Stimulated activated CD4-positive, alpha-beta T cell treated with anti-CD3 and anti-CD28 coated beads, Interleukin-4, amount 100 ng/mL, for 4 hours (primary cell): Measurements from ENCODE around the gene CCAR1.
"Not testable (repeated sequence)": the region's sequence is repeated elsewhere in the genome, so short reads cannot be mapped to it uniquely, and the experiment has no call there.

Experiments
- DNase-seq, 2 experiments: peaks; one replicate each; pipeline ENCODE4 v3.0.0-alpha.2; 2020

CCAR1 gene

GRCh38 chr10:68720793-68721672, at the start of gene CCAR1:
TSS of gene CCAR1 (plus strand) at chr10:68721239. CDS start at chr10:68722505, 1,266 bp downstream.
- DNase-seq, result peak; percentile 97

DNA sequence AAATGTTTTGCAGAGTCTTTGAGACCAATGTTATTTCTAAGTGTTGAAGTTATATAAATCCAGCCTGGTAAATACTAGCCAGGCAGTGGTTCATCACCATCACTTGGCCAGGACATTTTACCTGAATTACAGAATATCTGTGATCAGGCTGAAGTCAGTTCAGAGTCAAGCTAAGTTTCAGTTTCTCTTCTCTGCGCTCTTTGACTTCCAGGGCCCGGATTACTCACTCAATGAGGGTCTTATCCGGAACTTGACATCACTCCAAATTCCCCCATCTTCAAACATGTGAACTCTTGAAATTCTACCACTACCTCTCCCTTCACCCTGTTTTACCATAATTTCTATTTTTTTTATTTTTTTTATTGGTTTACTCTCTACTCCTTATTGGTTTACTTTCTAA, 36.6 kb upstream of the CCAR1 start:
- no peak for DNase-seq

- DNase-seq, result no peak
Measured at GRCh38 chr10:68696018-68696417, 25.0 kb upstream of the CCAR1 start.

DNA sequence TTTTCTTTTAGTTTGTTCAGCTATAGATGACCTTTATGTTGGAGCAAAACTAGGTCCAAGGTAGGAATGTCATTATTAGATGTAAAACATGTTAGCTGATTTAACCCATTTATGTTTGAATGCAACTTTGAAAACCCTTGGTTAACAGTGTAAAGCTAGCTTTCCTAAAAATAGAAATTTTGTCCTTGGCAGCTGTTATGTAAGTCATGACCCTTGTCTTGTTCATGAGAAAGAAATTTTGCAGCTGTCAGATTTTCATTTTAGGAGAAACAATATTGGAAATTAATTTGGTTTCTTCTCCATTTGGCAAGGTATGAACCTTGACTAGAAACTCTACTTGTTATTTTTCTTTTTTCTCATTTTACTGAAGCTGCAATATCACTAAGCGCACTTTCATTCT, 23.9 kb upstream of the CCAR1 start:
- no peak for DNase-seq

DNA sequence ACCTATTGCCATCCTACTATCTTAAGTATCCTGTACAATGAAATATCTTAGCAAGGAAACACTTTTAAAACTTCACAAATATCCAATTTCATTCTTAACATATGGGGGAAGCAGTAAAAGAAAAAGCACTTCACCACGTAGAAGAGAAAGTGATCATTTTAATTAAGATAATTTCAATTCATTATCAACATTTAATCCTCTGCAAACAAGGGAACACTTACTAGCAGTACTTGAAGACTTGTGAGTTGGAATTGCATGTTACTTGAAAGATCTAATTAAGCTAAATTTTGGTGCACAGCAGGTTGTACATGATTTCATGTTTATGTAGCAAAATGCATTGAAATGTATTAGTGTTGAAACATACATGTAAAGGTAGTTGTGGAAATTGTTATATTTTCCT, 20.8 kb upstream of the CCAR1 start:
- DNase-seq, result no peak

DNA sequence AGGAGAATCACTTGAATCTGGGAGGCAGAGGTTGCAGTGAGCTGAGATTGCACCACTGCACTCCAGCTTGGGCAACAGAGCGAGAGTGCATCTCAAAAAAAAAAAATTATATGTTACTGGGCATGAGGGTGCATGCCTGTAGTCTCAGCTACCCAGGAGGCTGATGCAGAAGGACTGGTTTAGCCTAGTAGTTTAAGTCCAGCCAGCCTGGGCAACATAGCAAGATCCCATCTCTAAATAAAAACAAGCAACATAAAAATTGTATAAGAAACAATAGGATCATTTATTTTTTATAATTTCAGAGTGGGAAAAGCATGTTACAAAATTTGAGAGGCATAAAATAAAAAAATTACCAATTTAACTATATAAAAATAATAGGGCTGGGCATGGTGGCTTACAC, 15.5 kb upstream of the CCAR1 start:
- DNase-seq, result no peak

GRCh38 chr10:68708987-68709386, 12.1 kb upstream of the CCAR1 start:
- not testable (repeated sequence) for DNase-seq

DNA sequence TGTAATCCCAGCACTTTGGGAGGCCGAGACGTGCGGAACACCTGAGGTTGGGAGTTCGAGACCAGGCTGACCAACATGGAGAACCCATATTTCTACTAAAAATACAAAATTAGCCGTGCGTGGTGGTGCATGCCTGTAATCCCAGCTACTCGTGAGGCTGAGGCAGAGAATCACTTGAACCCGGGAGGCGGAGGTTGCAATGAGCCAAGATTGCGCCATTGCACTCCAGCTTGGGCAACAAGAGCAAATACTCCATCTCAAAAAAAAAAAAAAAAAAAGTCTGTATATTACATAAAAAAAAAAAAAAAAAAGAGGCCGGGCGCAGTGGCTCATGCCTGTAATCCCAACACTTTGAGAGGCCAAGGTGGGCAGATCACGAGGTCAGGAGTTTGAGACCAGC, 8.0 kb upstream of the CCAR1 start:
- not testable (repeated sequence) for DNase-seq

DNA sequence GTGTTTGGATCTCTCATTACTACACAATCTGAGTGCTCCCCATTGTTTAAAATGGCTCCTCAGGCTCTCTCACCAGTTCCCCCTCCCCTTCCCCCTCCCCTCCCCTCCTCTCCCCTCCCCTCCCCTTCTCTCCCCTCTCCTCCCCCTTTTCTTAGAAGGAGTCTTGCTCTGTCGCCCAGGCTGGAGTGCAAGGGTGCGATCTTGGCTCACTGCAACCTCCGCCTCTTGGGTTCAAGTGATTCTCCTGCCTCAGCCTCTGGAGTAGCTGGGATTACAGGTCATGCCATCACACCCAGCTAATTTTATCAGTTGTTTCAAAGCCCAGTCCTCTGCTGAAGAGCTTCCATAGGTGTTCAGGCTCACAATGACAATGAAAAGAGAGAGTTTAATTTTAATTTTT, 3.6 kb upstream of the CCAR1 start:
- DNase-seq, result no peak

DNA sequence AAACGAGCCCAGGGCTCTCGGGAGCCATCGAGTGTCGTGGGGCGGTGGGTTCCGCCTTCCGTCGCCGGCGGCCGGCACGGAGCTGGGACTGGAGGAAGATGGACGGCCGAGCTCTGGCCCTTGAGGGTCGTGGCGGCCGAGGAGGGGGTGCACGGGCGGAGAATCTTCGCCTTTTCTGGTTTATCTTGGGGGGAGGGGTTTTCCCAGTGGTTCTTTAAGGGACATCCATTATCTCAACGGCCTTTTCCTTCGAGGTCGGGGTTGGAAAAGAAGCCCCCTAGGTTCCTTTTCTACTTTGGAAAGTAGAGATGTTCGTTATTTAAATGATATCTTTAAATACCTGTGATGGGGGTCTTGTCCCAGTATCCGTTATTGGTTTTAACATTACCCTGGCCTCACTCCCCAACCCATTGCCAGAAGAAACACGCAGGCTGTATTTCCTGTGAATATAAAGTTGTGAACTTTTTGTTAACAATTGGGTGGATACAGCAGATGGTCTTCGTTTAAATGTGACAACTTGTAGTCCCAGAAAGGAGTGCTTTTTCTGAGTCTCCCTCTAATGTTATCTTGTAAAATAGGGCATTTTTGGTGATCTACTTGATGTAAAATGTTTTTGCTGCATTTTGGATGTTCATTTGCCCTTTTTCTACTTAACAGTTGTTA, 765 bp downstream of the CCAR1 start:
- no peak for DNase-seq

DNA sequence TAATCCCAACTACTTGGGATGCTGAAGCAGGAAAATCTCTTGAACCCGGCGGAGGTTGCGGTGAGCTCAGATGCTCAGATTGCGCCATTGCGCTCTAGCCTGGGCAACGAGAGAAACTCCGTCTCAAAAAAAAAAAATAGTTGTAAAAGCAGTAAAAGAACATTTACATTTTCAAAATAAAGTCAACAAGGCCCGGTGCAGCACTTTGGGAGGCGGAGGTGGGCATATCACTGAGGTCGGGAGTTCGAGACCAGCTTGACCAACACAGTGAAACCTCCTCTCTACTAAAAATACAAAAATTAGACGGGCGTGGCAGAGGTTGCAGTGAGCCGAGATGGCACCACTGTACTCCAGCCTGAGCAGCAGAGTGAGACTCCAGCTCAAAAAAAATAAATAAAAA, 4.0 kb downstream of the CCAR1 start:
- no peak for DNase-seq

- DNase-seq, result no peak
Measured at GRCh38 chr10:68727146-68727545, 6.1 kb downstream of the CCAR1 start.

DNA sequence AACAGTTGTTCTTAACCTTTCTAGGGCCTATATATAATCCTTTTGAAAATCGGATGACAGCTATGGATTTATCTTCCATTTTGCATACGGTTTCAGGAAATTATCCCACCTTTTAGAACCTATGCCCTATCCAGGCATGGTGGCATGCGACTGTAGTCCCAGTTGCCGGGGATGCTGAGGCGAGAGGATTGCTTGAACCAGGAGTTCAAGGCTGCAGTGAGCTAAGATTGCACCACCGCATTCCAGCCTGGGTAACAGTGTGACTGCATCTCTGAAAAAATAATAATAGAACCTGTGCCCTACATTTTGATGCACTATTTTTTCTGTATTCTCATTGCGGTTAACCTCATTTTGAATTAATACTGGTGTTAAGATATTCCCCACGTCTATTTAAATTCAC, 11.6 kb downstream of the CCAR1 start:
- DNase-seq, result no peak

DNA sequence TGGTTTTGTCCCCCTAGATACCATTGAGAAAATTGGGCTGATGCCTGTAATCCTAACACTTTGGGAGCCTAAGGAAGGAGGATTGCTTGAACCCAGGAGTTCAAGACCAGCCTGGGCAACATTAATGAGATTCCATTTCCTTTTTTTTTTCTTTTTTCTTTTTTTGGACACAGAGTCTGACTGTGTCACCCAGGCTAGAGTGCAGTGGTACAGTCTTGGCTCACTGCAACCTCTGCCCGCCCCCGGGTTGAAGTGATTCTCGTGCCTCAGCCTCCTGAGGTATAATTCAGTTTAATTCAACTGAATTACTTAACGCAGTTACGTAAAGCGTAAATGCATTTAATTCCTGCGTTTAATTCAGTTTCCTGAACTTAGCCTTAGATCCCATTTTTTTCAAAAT, 13.3 kb downstream of the CCAR1 start:
- no peak for DNase-seq

- DNase-seq, result no peak
Measured at GRCh38 chr10:68735119-68735518, 14.1 kb downstream of the CCAR1 start.

GRCh38 chr10:68735739-68736138, 14.7 kb downstream of the CCAR1 start:
- not testable (repeated sequence) for DNase-seq

GRCh38 chr10:68740676-68741075, 19.6 kb downstream of the CCAR1 start:
- DNase-seq, result not testable (repeated sequence)

DNA sequence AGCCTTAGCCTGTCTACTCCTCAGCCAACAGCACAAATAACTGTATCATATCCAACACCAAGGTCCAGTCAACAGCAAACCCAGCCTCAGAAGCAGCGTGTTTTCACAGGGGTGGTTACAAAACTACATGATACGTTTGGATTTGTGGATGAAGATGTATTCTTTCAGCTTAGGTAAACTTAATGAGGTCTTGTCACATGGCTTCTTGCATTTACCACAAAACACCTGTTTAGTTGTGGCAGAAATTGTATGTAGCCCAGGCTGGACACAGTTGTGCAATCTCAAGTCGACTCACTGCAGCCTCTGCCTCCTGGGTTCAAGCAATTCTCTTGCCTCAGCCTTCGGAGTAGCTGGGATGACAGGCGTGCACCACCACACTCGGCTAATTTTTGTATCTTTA, 21.4 kb downstream of the CCAR1 start:
- no peak for DNase-seq

DNA sequence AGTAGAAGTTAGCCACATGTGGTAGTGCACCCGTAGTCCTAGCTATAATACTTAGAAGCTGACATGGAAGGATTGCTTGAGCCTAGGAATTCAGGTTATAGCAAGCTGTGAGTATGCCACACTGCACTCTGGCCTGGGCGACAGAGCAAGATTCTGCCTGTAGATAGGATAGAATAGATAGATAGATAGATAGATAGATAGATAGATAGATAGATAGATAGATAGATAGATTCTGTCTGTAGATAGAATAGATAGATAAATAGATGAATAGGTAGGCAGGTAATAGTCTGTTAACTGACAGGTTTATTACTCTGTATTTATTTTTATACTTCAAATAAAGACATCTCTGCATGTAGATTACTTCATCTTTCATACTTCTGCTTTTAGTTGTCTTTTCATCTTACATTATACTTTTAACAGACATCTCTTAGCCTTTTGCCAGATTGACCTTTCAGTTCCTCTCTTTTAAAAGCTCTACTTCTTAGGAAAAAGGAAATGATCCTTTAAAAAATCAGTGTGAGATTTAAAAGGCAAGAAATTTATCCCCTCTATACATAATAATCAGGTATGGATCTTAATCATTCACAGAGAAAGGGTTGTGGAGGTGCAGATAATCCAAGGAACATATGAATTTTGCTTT, 31.8 kb downstream of the CCAR1 start:
- DNase-seq, result no peak

DNA sequence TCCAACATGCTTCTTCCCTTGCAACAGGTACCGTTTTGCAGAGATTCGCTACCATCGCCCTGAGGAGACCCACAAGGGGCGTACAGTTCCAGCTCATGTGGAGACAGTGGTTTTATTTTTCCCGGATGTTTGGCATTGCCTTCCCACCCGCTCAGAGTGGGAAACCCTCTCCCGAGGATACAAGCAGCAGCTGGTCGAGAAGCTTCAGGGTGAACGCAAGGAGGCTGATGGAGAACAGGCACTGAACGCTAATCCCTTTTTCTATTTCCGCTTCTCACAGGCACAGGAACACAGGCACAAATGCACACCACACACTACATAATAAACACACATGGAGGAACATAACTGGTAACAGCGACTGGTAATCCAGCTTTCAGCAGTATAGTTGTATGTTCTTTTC, 35.2 kb downstream of the CCAR1 start:
- no peak for DNase-seq

- DNase-seq, result no peak
Measured at GRCh38 chr10:68756766-68757165, 35.7 kb downstream of the CCAR1 start.

DNA sequence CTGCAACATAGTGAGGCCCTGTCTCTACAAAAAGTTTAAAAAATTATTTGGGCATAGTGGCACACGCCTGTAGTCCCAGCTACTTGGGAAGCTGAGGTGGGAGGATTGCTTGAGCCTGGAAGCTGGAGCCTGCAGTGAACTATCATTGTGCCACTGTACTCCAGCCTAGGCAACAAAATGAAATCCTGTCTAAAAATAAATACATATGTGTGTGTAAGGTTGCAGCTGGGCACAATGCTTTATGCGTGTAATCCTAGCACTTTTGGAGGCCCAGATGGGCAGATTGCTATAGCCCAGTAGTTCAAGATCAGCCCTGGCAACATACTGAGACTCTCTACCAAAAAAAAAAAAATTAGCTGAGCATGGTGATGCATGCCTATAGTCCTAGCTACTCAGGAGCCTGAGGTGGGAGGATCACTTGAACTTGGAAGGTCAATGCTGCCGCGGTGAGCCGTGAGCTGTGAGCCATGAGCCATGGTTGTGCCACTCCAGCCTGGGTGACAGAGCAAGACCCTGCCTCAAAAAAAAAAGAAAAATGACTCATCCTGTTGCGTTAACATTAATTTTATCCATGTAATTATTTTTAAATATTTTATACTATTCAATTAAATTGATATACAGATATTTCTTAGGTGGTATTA, 38.3 kb downstream of the CCAR1 start:
- DNase-seq, result no peak

DNA sequence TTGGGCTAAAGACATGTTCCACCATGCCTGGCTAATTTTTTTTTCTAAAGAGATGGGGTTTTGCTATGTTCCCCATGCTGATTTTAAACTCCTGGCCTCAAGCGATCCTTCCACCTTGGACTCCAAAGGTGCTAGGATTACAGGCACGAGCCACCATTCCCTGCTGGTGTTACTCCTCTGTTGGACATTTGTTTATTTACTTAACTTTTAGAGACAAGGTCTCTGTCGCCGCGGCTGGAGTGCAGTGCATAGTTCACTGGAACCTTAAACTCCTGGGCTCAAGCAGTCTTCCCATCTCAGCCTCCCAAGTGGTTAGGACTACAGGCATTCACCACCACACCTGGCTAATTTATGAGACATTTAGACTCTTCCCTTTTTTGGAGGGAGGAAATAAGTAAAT, 38.9 kb downstream of the CCAR1 start:
- DNase-seq, result no peak
